PC-9 (cell line): Measurements from ENCODE around the gene NKX1-2. TPM values are rescaled to one million over a fixed set of nuclear protein-coding genes. Genes with fewer than 3 reads are reported as not detected.
"Not testable (repeated sequence)": the region's sequence is repeated elsewhere in the genome, so short reads cannot be mapped to it uniquely, and the experiment has no call there.

Experiments
- BruUV-seq: library from RNA; stranded (reverse); fragments of 400-500 nt; replicated peaks from 2 replicates; lab custom pipeline; 2021; lab: Mats Ljungman, UMichigan
- CTCF ChIA-PET: fragments of 300-600 bp; sonication (Branson Sonifier 250); formaldehyde crosslinking; loops from one replicate; lab custom pipeline; 2022; ENCODE audit warnings: antibody characterized with exemption; lab: Charles Lee
- POLR2A ChIA-PET: fragments of 300-600 bp; sonication (Branson Sonifier 250); formaldehyde crosslinking; loops from one replicate; lab custom pipeline; 2022; ENCODE audit warnings: antibody characterized with exemption; ENCODE audit not compliant: unreplicated experiment; lab: Charles Lee
- DNase-seq, 2 experiments: peaks; one replicate each; pipeline versions ENCODE4 v3.0.0 to v3.0.0-alpha.2; 2015 to 2022; ENCODE audit warnings: mixed read lengths in 1 of 2
- H2AFZ ChIP-seq: fragments of 200-600 bp; sonication (generic); 2 replicates; pipeline ENCODE4 v1.8.1; 2017; ENCODE audit warnings: antibody characterized with exemption
- H3F3A ChIP-seq: fragments of 200-600 bp; sonication (generic); 2 replicates; pipeline ENCODE4 v1.8.1; 2017; ENCODE audit warnings: antibody characterized with exemption, mild to moderate bottlenecking, low read depth; ENCODE audit not compliant: insufficient read depth
- H3K27ac ChIP-seq: fragments of 200-600 bp; sonication (generic); 2 replicates; pipeline ENCODE4 v1.6.1; 2016; ENCODE audit warnings: mixed run types
- H3K27me3 ChIP-seq: fragments of 200-600 bp; sonication (generic); 2 replicates; pipeline ENCODE4 v1.6.1; 2016; ENCODE audit warnings: low read depth, mixed run types; ENCODE audit not compliant: insufficient read depth
- H3K36me3 ChIP-seq: fragments of 200-600 bp; sonication (generic); 2 replicates; pipeline ENCODE4 v1.6.1; 2016; ENCODE audit warnings: low read depth, mixed run types
- H3K4me1 ChIP-seq: fragments of 200-600 bp; sonication (generic); replicated peaks from 2 replicates; pipeline ENCODE4 v1.6.1; 2016; ENCODE audit warnings: mixed run types; ENCODE audit not compliant: insufficient read depth
- H3K4me2 ChIP-seq: fragments of 200-600 bp; sonication (generic); 2 replicates; pipeline ENCODE4 v1.6.1; 2017; ENCODE audit warnings: mixed run types
- H3K4me3 ChIP-seq: fragments of 200-600 bp; sonication (generic); 2 replicates; pipeline ENCODE4 v1.6.1; 2016; ENCODE audit warnings: mixed run types
- H3K79me2 ChIP-seq: fragments of 200-600 bp; sonication (generic); 2 replicates; pipeline ENCODE4 v1.6.1; 2017; ENCODE audit warnings: low read depth, mixed run types
- H3K9me2 ChIP-seq: fragments of 200-600 bp; sonication (generic); 2 replicates; pipeline ENCODE4 v1.8.1; 2017; ENCODE audit warnings: mild to moderate bottlenecking; ENCODE audit not compliant: insufficient read depth
- H3K9me3 ChIP-seq: fragments of 200-600 bp; sonication (generic); 2 replicates; pipeline ENCODE4 v1.8.1; 2016; ENCODE audit warnings: low read depth; ENCODE audit not compliant: insufficient read depth
- H4K20me1 ChIP-seq: fragments of 200-600 bp; sonication (generic); 2 replicates; pipeline ENCODE4 v1.8.1; 2017; ENCODE audit not compliant: insufficient read depth
- EZH2 ChIP-seq: fragments of 200-600 bp; sonication (generic); IDR thresholded peaks from 2 replicates; pipeline ENCODE4 v1.8.0; 2017; ENCODE audit warnings: antibody characterized with exemption, low read depth
- intact Hi-C: fragments of 100-400 bp; cut with micrococcal nuclease; formaldehyde crosslinking; loops from one replicate; pipeline ENCODE4 v1.10.0; 2022; ENCODE audit not compliant: unreplicated experiment
- total RNA-seq: library from RNA; stranded (reverse); gene quantifications from 2 replicates; pipeline ENCODE4 v1.2.3, GENCODE V29; 2021
- TF ChIP-seq, protein P1 (sequence below): fragments of 200-600 bp; sonication (generic); conservative IDR thresholded peaks from 2 replicates; pipeline ENCODE4 v1.6.1; 2017; ENCODE audit warnings: mixed run types, antibody characterized with exemption, mild to moderate bottlenecking, moderate library complexity

The NKX1-2 gene
- total RNA-seq, 1 experiment from 2014 or later, result 2.9 TPM

DNA sequence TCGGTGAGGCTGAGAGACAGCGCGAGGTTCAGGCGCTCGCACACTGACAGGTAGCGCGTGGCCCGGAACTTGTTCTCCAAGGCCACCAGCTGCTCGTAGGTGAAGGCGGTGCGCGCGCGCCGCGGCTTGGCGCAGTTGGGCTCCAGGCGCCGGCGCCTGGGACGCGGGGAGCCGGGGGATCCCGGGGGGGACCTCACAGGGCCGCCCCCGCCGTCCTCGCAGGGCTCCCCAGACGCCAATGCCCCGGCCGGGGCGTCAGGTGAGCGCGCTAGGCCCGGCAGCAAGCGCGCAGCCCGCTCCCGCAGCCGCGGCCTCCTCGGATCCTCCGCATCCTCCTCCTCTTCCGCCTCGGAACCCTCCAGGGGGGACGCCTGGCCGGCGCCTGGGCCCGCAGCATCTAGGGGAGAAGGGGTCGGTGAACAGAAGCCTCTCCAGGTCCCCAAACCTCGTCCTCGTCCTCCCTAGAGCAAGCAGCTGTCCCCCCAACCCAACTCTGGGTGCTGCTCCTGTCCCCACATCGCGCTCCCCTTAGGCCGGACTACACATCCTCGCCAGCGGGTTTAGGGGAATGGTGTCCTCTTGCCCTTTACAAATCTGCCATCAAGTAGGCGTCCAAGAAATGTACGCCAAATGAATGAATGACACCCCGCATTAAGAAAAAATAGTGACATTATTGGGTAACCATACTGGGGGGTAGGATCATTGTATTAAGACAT is 1.9 kb downstream of the NKX1-2 start:
- H3K4me3 ChIP-seq, result peak overlapping the region; percentile 59
- H3K27me3 ChIP-seq, result no peaks in the 10 kb centered on the region
- BruUV-seq, result no TSS peak

DNA sequence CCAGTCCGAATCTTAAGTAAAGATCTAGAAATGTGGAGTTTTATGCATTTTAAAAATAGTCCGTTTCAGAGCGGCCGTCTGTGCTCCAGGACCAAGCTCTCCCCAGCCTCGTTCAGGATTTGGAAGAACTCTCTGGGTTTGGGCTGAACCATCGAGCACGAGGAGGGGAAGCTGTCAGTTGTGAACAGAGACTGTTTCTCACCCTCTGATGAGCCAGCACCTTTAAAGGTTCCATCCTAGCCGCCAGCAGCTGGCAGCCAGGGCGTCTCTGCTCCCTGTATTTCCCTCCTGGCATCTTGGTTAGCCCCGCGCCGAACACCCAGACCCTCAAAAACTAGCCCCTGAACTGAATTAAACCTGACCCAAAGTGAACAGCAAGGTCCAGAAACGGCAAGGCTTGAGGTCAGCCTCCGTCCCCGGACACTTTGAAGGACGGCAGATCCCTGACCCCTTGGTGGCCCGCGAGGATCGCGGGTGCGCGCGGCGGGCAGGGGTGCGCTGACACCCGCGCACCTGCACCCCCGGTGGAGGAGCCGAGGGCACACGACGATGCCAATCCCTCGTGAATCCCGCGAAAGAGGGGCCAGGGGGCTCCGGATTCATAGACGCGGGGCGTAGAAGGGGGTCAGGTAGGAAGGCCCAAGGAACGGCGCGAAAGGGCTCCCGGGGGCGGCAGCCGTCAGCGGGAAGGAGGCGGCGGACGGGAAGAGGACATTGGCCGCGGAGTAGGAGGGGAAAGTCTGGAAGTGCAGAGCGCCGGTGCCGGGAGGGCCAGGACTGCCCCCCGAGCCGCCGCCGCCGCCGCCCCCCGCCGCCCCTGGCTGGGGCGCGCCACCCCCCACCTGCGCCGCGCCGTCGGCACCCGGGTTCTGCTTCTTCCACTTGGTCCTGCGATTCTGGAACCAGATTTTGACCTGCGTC is 2.7 kb downstream of the NKX1-2 start:
- no peaks in the 10 kb centered on the region for H4K20me1 ChIP-seq
- no peak overlapping the region for H3K4me3 ChIP-seq
- no peaks in the 10 kb centered on the region for H3K9me3 ChIP-seq
- no peaks in the 10 kb centered on the region for H3K36me3 ChIP-seq
- no TSS peak for BruUV-seq
- peaks cover 1% of the 10 kb centered on the region; the same call in 1 of the 2 replicates for H3F3A ChIP-seq
- peaks cover 13% of the 10 kb centered on the region; the same call in 1 of the 2 replicates for H3K4me1 ChIP-seq
- no peaks in the 10 kb centered on the region for H3K9me2 ChIP-seq
- CTCF ChIA-PET, result no interaction called here
- H3K79me2 ChIP-seq, result peaks cover 12% of the 10 kb centered on the region; the same call in 1 of the 2 replicates
- no peak for TF ChIP-seq EZH2
- TF ChIP-seq, protein P1, sequence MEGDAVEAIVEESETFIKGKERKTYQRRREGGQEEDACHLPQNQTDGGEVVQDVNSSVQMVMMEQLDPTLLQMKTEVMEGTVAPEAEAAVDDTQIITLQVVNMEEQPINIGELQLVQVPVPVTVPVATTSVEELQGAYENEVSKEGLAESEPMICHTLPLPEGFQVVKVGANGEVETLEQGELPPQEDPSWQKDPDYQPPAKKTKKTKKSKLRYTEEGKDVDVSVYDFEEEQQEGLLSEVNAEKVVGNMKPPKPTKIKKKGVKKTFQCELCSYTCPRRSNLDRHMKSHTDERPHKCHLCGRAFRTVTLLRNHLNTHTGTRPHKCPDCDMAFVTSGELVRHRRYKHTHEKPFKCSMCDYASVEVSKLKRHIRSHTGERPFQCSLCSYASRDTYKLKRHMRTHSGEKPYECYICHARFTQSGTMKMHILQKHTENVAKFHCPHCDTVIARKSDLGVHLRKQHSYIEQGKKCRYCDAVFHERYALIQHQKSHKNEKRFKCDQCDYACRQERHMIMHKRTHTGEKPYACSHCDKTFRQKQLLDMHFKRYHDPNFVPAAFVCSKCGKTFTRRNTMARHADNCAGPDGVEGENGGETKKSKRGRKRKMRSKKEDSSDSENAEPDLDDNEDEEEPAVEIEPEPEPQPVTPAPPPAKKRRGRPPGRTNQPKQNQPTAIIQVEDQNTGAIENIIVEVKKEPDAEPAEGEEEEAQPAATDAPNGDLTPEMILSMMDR, result no peak
- H2AFZ ChIP-seq, result no peak overlapping the region
- H3K4me2 ChIP-seq, result no peak overlapping the region
- DNase-seq, result no peak
- H3K27ac ChIP-seq, result no peak overlapping the region
- no peaks in the 10 kb centered on the region for H3K27me3 ChIP-seq
- POLR2A ChIA-PET, result no interaction called here
- intact Hi-C loops, result no loop called here

More for the DNA sequence above, 1.9 kb downstream of the NKX1-2 start:
- Histone ChIP-seq H3K27ac (no peak overlapping the region), H3K4me1 (peaks cover 13% of the 10 kb centered on the region; the same call in 1 of the 2 replicates), H4K20me1 (no peaks in the 10 kb centered on the region), H3K36me3 (no peaks in the 10 kb centered on the region), H3K79me2 (peaks cover 12% of the 10 kb centered on the region; the same call in 1 of the 2 replicates), H3K9me3 (no peaks in the 10 kb centered on the region), H3K9me2 (no peaks in the 10 kb centered on the region), H3F3A (no peaks in the 10 kb centered on the region), H3K4me2 (peak overlapping the region; percentile 70), H2AFZ (no peak overlapping the region)
- POLR2A ChIA-PET, result no interaction called here
- intact Hi-C loops, result no loop called here
- TF ChIP-seq, protein P1, result no peak
- TF ChIP-seq EZH2, result no peak
- CTCF ChIA-PET, result no interaction called here
- no peak for DNase-seq

DNA sequence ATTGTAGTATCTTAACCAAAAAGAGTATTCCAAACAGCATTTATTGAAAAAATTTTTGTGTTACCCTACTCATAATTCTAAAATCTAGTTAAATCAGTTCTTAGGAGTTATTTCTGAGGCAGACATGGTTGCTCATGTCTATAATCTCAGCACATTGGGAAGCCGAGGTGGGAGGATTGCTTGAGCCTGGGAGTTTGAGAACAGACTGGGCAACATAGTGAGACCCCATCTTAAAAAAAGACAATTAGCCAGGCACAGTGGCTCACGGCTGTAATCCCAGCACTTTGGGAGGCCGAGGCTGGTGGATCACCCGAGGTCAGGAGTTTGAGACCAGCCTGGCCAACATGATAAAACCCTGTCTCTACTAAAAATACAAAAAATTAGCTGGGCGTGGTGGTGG is 8.1 kb downstream of the NKX1-2 start:
- POLR2A ChIA-PET, H4K20me1 ChIP-seq, H3K9me3 ChIP-seq, H3K4me2 ChIP-seq, DNase-seq, H3K9me2 ChIP-seq, H2AFZ ChIP-seq, H3K79me2 ChIP-seq, intact Hi-C loops, H3K36me3 ChIP-seq, CTCF ChIA-PET, H3K27me3 ChIP-seq, H3K4me3 ChIP-seq, BruUV-seq: not testable (repeated sequence)
- peak overlapping the region; percentile 95 for H3K27ac ChIP-seq
- peaks cover 30% of the 10 kb centered on the region for H3F3A ChIP-seq
- H3K4me1 ChIP-seq, result peaks cover 24% of the 10 kb centered on the region
